NCI-H526 treated with DMSO at 0.1 percent for 48 hours (cell line): Measurements from ENCODE around the gene UBE3B.

Experiments used
- DNase-seq: peaks from one replicate; lab custom pipeline; 2025; lab: John Stamatoyannopoulos, UW

Gene UBE3B

GRCh38 chr12:109448707-109449390, 28.6 kb upstream of the UBE3B start:
- DNase-seq: no peak

GRCh38 chr12:109449845-109450532, 27.4 kb upstream of the UBE3B start:
- no peak for DNase-seq

- DNase-seq: no peak
Measured at GRCh38 chr12:109450980-109451379, 26.5 kb upstream of the UBE3B start.

GRCh38 chr12:109451400-109451799, 26.0 kb upstream of the UBE3B start:
- no peak for DNase-seq

- no peak for DNase-seq
Measured at GRCh38 chr12:109452489-109452888, 24.9 kb upstream of the UBE3B start.

- DNase-seq: no peak
Measured at GRCh38 chr12:109455706-109456105, 21.7 kb upstream of the UBE3B start.

GRCh38 chr12:109458086-109458485, 19.3 kb upstream of the UBE3B start:
- DNase-seq: no peak

GRCh38 chr12:109458771-109459208, 18.6 kb upstream of the UBE3B start:
- DNase-seq: no peak

- no peak for DNase-seq
Measured at GRCh38 chr12:109459247-109459646, 18.2 kb upstream of the UBE3B start.

- no peak for DNase-seq
Measured at GRCh38 chr12:109460538-109460937, 16.9 kb upstream of the UBE3B start.

- DNase-seq: no peak
Measured at GRCh38 chr12:109461049-109461845, 16.2 kb upstream of the UBE3B start.

GRCh38 chr12:109461846-109462756, 15.3 kb upstream of the UBE3B start:
- no peak for DNase-seq

- DNase-seq: no peak
Measured at GRCh38 chr12:109462868-109463692, 14.4 kb upstream of the UBE3B start.

GRCh38 chr12:109463756-109464155, 13.7 kb upstream of the UBE3B start:
- no peak for DNase-seq

GRCh38 chr12:109464642-109465351, 12.6 kb upstream of the UBE3B start:
- DNase-seq: no peak

- DNase-seq: no peak
Measured at GRCh38 chr12:109466305-109466704, 11.1 kb upstream of the UBE3B start.

GRCh38 chr12:109466821-109467220, 10.6 kb upstream of the UBE3B start:
- no peak for DNase-seq

- no peak for DNase-seq
Measured at GRCh38 chr12:109467978-109468676, 9.3 kb upstream of the UBE3B start.

GRCh38 chr12:109469517-109469916, 7.9 kb upstream of the UBE3B start:
- DNase-seq: no peak

- DNase-seq: no peak
Measured at GRCh38 chr12:109473006-109473405, 4.4 kb upstream of the UBE3B start.
